Measurements from ENCODE around the gene AMIGO1. TPM values are rescaled to one million over a fixed set of nuclear protein-coding genes. Genes with fewer than 3 reads are reported as not detected.

The AMIGO1 gene
- total RNA-seq, 2 donors from 2014 or later, result 2.6 to 8.6 TPM

DNA sequence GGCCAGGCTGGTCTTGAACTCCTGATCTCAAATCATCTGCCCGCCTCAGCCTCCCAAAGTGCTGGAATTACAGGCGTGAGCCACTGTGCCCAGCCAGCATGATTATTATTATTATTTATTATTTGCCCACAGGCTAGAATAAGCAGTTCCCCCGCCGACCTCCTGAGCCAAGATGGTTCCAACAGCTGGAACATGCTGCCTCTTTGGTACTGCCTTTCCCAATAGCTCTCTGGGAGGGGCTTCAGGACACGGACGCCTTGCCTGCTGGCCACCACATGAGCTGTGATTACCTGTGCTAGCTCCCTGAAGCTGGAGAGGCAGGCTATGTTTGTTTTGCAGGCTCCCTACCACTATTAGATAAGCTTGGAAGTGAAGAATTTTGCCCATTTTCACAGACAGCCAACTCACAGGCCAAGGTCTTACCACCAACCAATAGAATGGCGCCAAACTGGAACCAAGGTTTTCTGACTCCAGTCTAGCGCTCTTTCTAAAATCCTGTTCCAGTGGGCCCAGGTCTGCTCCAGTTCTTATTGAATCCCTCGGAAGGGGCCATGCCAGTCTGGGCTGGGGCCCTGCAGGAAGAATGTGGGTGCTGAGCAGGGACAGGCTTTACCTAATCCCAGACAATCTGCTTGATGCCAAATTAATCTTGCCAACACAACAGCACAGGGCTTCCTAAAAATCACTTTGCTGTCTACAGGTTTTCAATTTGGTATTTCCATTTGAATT is 28.1 kb upstream of the AMIGO1 start:
- ATAC-seq, result no peak
- Histone ChIP-seq H3K27me3 (no peaks in the 10 kb centered on the region), H3K9me3 (no peaks in the 10 kb centered on the region), H3K27ac (no peak overlapping the region), H3K4me1 (peaks cover 2% of the 10 kb centered on the region), H3K36me3 (replicated peaks in 1 of 2; ENCODE audit: insufficient read depth in 1 of 2, low read depth in 2 of 2) (no peaks in the 10 kb centered on the region), H3K4me3 (no peak overlapping the region)
- WGBS, 2 donors, result 63 to 79% methylated on average over 8 to 9 of the region's 9 CpGs
- TF ChIP-seq POLR2A (IDR thresholded peaks at IDR 0.05), result no peak
- TF ChIP-seq, protein P1, sequence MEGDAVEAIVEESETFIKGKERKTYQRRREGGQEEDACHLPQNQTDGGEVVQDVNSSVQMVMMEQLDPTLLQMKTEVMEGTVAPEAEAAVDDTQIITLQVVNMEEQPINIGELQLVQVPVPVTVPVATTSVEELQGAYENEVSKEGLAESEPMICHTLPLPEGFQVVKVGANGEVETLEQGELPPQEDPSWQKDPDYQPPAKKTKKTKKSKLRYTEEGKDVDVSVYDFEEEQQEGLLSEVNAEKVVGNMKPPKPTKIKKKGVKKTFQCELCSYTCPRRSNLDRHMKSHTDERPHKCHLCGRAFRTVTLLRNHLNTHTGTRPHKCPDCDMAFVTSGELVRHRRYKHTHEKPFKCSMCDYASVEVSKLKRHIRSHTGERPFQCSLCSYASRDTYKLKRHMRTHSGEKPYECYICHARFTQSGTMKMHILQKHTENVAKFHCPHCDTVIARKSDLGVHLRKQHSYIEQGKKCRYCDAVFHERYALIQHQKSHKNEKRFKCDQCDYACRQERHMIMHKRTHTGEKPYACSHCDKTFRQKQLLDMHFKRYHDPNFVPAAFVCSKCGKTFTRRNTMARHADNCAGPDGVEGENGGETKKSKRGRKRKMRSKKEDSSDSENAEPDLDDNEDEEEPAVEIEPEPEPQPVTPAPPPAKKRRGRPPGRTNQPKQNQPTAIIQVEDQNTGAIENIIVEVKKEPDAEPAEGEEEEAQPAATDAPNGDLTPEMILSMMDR (IDR thresholded peaks at IDR 0.05), result no peak
- intact Hi-C loops (cut with DNase I), result no loop called here
- no peak for DNase-seq

DNA sequence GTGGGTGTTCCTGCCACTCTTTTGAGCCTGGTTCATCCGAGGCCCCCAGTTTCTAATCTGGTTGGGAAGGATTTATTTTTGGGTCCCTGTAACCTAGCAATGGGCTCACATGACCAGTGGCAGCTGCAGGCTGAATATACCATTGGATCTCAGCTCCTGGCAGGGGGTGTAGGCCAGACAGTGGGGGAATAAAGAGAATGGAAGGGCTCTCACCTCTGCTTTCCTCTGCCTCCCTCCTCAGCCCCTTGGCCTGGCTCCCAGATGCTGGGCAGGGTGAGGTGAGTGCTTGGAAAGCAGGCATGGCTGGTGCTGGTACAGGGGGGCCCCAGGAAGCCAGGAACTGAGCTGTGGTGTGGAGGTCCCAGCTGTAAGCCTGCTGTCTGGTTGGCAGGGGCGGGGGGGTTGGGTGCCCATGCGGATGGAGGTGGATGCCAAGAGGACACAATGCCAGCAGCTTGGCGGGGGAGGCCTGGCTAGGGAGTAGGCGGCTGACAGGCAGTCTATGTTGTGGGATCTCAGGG is 26.5 kb upstream of the AMIGO1 start:
- peaks cover 11% of the 10 kb centered on the region for H3K4me1 ChIP-seq
- no peak for DNase-seq
- ATAC-seq, result no peak

DNA sequence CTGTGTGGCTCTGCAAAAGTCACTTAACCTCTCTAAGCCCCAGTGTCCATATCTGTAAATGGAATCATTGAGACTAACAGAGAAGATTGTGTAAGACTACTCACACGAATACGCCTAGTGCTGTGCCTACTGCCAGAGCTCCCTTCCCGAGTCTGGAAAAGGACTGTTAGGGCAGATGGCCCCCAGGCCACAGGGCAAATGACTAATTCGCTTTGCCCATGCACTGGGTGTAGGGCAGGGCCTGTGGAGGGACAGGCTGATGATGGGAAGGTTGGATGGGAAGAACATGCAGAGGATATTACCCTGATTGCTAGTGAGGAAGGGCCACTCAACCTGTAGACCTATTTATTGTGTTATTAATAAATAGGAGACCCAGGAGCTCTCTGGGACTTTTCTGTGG is 26.0 kb upstream of the AMIGO1 start:
- 54 to 60% methylated on average over 4 of the region's 4 CpGs for WGBS, 2 donors
- DNase-seq (no peak), ATAC-seq (no peak)
- Histone ChIP-seq H3K27ac (no peak overlapping the region), H3K4me3 (no peak overlapping the region), H3K27me3 (no peaks in the 10 kb centered on the region), H3K9me3 (no peaks in the 10 kb centered on the region), H3K36me3 (replicated peaks in 1 of 2; ENCODE audit: insufficient read depth in 1 of 2, low read depth in 2 of 2) (no peaks in the 10 kb centered on the region), H3K4me1 (peaks cover 11% of the 10 kb centered on the region)
- intact Hi-C loops (cut with DNase I), result no loop called here
- TF ChIP-seq POLR2A (IDR thresholded peaks at IDR 0.05), result no peak

More for the DNA sequence above, 26.5 kb upstream of the AMIGO1 start:
- intact Hi-C loops (cut with DNase I), result no loop called here
- no peaks in the 10 kb centered on the region for H3K27me3 ChIP-seq
- H3K27ac ChIP-seq, result no peak overlapping the region
- no peak for TF ChIP-seq POLR2A (IDR thresholded peaks at IDR 0.05)
- TF ChIP-seq, protein P1 (IDR thresholded peaks at IDR 0.05), result no peak
- 56 to 60% methylated on average over 5 of the region's 5 CpGs for WGBS, 2 donors
- no peak overlapping the region for H3K4me3 ChIP-seq
- no peaks in the 10 kb centered on the region for H3K9me3 ChIP-seq
- H3K36me3 ChIP-seq (replicated peaks in 1 of 2; ENCODE audit: insufficient read depth in 1 of 2, low read depth in 2 of 2), result no peaks in the 10 kb centered on the region

DNA sequence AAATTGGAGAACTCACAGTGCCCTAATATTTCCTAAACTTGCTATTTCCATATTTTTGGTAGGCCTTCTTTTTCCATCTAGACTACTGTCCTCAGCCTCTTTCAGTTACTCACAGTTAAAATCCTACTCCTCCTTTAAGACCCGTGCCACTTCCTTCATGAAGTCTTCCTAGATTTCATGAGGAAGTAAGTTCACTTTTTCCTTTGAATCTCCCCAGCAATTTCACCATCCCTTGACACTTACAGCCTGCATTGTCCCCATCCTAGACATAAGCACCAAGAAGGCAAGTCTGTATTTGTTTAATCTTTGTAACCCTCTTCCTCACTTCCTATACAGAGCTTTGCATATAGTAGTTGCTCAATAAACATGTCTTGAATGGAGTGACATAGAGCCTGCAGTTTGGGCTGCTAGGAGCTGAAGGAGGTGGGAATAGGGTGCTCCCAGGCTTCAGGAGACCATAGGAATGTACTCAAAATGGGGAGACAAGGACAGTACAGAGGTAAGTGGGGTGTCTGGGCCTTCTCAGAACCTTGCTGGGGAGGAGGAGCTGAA is 24.9 kb upstream of the AMIGO1 start:
- no peak for ATAC-seq
- intact Hi-C loops (cut with DNase I), result loop anchor here (5.0 kb wide), 1 partner anchor 37 kb away; no protein-coding TSS in a partner anchor
- peaks cover 11% of the 10 kb centered on the region for H3K4me1 ChIP-seq

More for the DNA sequence above, 24.9 kb upstream of the AMIGO1 start:
- Histone ChIP-seq H3K27ac (no peak overlapping the region), H3K9me3 (no peaks in the 10 kb centered on the region), H3K4me3 (no peak overlapping the region), H3K36me3 (replicated peaks in 1 of 2; ENCODE audit: insufficient read depth in 1 of 2, low read depth in 2 of 2) (no peaks in the 10 kb centered on the region), H3K27me3 (no peaks in the 10 kb centered on the region)
- 70 to 78% methylated on average over 1 of the region's 1 CpG for WGBS, 2 donors
- TF ChIP-seq POLR2A (IDR thresholded peaks at IDR 0.05), result no peak
- TF ChIP-seq, protein P1 (IDR thresholded peaks at IDR 0.05), result no peak
- no peak for DNase-seq

All from body of pancreas (tissue), 4 donors.